DND-41 (cell line): ENCODE results near the gene DCLK1.

Source experiments
- ATAC-seq: fragments of 200-7000 bp; cut with Tn5 transposase; 3 replicates; pipeline ENCODE4 v1.9.1; 2021; ENCODE audit warnings: low read depth; ENCODE audit not compliant: insufficient read depth
- DNase-seq: peaks from one replicate; pipeline ENCODE4 v3.0.0-alpha.2; 2020
- H2AFZ ChIP-seq: 2 replicates; pipeline ENCODE4 v1.6.0; 2012; ENCODE audit warnings: low read depth, low read length
- H3K27ac ChIP-seq: 2 replicates; pipeline ENCODE4 v1.5.1; 2012; ENCODE audit warnings: low read length, inconsistent platforms
- H3K27me3 ChIP-seq: fragments of 200-600 bp; sonication (generic); 2 replicates; pipeline ENCODE4 v1.6.0; 2012; ENCODE audit warnings: low read length, mild to moderate bottlenecking, inconsistent platforms; ENCODE audit not compliant: insufficient read depth, poor library complexity
- H3K36me3 ChIP-seq: 2 replicates; pipeline ENCODE4 v1.5.1; 2012; ENCODE audit warnings: low read length, inconsistent platforms; ENCODE audit not compliant: insufficient read depth
- H3K4me1 ChIP-seq: 2 replicates; pipeline ENCODE4 v1.5.1; 2012; ENCODE audit warnings: mild to moderate bottlenecking, low read length; ENCODE audit not compliant: insufficient read depth
- H3K4me2 ChIP-seq: 2 replicates; pipeline ENCODE4 v1.6.0; 2012; ENCODE audit warnings: mild to moderate bottlenecking, moderate library complexity, low read length, inconsistent platforms; ENCODE audit not compliant: insufficient read depth
- H3K4me3 ChIP-seq, 2 experiments: fragments of 200-600 bp in 1 of 2; shearing (Covaris generic) in 1 of 2; 2 replicates each; pipeline ENCODE4 v1.5.1; 2012 to 2016; ENCODE audit warnings: inconsistent platforms in 2 of 2, low read length in 2 of 2, mild to moderate bottlenecking in 2 of 2, low read depth in 1 of 2, moderate library complexity in 1 of 2
- H3K79me2 ChIP-seq: 2 replicates; pipeline ENCODE4 v1.6.0; 2012; ENCODE audit warnings: low read length, inconsistent platforms; ENCODE audit not compliant: insufficient read depth
- H3K9ac ChIP-seq: 2 replicates; pipeline ENCODE4 v1.6.0; 2012; ENCODE audit warnings: low read depth, mild to moderate bottlenecking, inconsistent platforms, low read length, moderate library complexity
- H3K9me3 ChIP-seq: 2 replicates; pipeline ENCODE4 v1.5.1; 2012; ENCODE audit warnings: low read length, moderate library complexity, mild to moderate bottlenecking, inconsistent platforms; ENCODE audit not compliant: insufficient read depth, severe bottlenecking
- H4K20me1 ChIP-seq: 2 replicates; pipeline ENCODE4 v1.6.0; 2012; ENCODE audit warnings: low read length; ENCODE audit not compliant: insufficient read depth
- CTCF ChIP-seq: IDR thresholded peaks from 2 replicates; pipeline ENCODE4 v1.5.1; 2012; ENCODE audit warnings: borderline replicate concordance, low read length, moderate library complexity, mild to moderate bottlenecking; ENCODE audit not compliant: poor library complexity, severe bottlenecking; ENCODE audit errors: extremely low read depth
- EZH2 ChIP-seq: IDR thresholded peaks from 3 replicates; pipeline ENCODE4 v1.6.1; 2012; ENCODE audit warnings: borderline replicate concordance, low read depth, mild to moderate bottlenecking, moderate library complexity, low read length, inconsistent platforms; ENCODE audit not compliant: severe bottlenecking

The DCLK1 gene

GRCh38 chr13:35871561-35871960, 259.6 kb downstream of the DCLK1 start:
- DNase-seq (no peak), ATAC-seq (no peak)
- Histone ChIP-seq H3K79me2 (no peaks in the 10 kb centered on the region), H3K9me3 (no peaks in the 10 kb centered on the region), H3K4me2 (no peak overlapping the region), H2AFZ (no peak overlapping the region), H3K4me3 (no peak overlapping the region), H3K4me1 (no peaks in the 10 kb centered on the region), H3K27ac (no peak overlapping the region), H3K9ac (no peak overlapping the region), H4K20me1 (no peaks in the 10 kb centered on the region), H3K36me3 (no peaks in the 10 kb centered on the region), H3K27me3 (no peaks in the 10 kb centered on the region)
- no peak for TF ChIP-seq EZH2
- TF ChIP-seq CTCF, result no peak

GRCh38 chr13:35866801-35867200, 264.4 kb downstream of the DCLK1 start:
- Histone ChIP-seq H4K20me1 (no peaks in the 10 kb centered on the region), H3K36me3 (no peaks in the 10 kb centered on the region), H3K9ac (no peak overlapping the region), H3K9me3 (no peaks in the 10 kb centered on the region), H3K27ac (no peak overlapping the region), H2AFZ (no peak overlapping the region), H3K79me2 (no peaks in the 10 kb centered on the region), H3K4me1 (no peaks in the 10 kb centered on the region), H3K4me3 (no peak overlapping the region), H3K27me3 (no peaks in the 10 kb centered on the region), H3K4me2 (no peak overlapping the region)
- ATAC-seq (no peak), DNase-seq (no peak)
- TF ChIP-seq CTCF (no peak), EZH2 (no peak)

- H3K4me3 ChIP-seq, result no peak overlapping the region
- H3K27me3 ChIP-seq, result no peaks in the 10 kb centered on the region
- ATAC-seq, result no peak
Measured at GRCh38 chr13:35865341-35866240, 265.6 kb downstream of the DCLK1 start.

More at GRCh38 chr13:35865341-35866240, 265.6 kb downstream of the DCLK1 start:
- Histone ChIP-seq H4K20me1 (no peaks in the 10 kb centered on the region), H3K27ac (no peak overlapping the region), H3K4me1 (no peaks in the 10 kb centered on the region), H2AFZ (no peak overlapping the region), H3K79me2 (no peaks in the 10 kb centered on the region), H3K9me3 (no peaks in the 10 kb centered on the region), H3K9ac (no peak overlapping the region), H3K36me3 (no peaks in the 10 kb centered on the region), H3K4me2 (no peak overlapping the region)
- TF ChIP-seq EZH2 (no peak), CTCF (no peak)
- DNase-seq, result no peak
